Tibial nerve (tissue), 4 donors: ENCODE data around the gene CAMK2N1.

ENCODE experiments used
- CTCF ChIP-seq, 5 experiments: fragments of 200-600 bp in 3 of 5; fragments of 450-650 bp in 2 of 5; sonication (generic) in 3 of 5; IDR thresholded peaks; one replicate each; pipeline ENCODE4 v1.5.1; 2016 to 2019; ENCODE audit warnings: antibody characterized with exemption in 5 of 5, mild to moderate bottlenecking in 3 of 5, moderate library complexity in 2 of 5
- EP300 ChIP-seq, 2 donors: sonication (generic); formaldehyde crosslinking; IDR thresholded peaks; one replicate each; pipeline ENCODE4 v1.6.1; 2017; ENCODE audit warnings: antibody characterized with exemption in 2 of 2, mild to moderate bottlenecking in 1 of 2
- POLR2A ChIP-seq, 2 donors: fragments of 450-650 bp; IDR thresholded peaks; one replicate each; pipeline ENCODE4 v1.6.1; 2017; ENCODE audit warnings: antibody characterized with exemption in 2 of 2, mild to moderate bottlenecking in 2 of 2, moderate library complexity in 2 of 2

- no peak for TF ChIP-seq CTCF (IDR thresholded peaks at IDR 0.05)
- TF ChIP-seq POLR2A (IDR thresholded peaks at IDR 0.05): no peak
- no peak for TF ChIP-seq EP300 (IDR thresholded peaks at IDR 0.05)
Observed at GRCh38 chr1:20474333-20474975, 11.6 kb downstream of the CAMK2N1 start.
